Lower lobe of right lung (tissue), 2 donors: ENCODE measurements around the gene RAB8B. TPM values are rescaled to one million over a fixed set of nuclear protein-coding genes. Genes with fewer than 3 reads are reported as not detected.

Experiments used
- ATAC-seq, 2 donors: fragments of 200-7000 bp; cut with Tn5 transposase; one replicate each; pipeline ENCODE4 v1.9.1; 2020 to 2022; ENCODE audit warnings: mild to moderate bottlenecking in 2 of 2, moderate library complexity in 2 of 2
- DNase-seq: peaks from one replicate; pipeline ENCODE4 v3.0.0-alpha.2; 2020
- H3K27ac ChIP-seq: fragments of 200-600 bp; one replicate; pipeline ENCODE4 v1.8.0; 2022
- H3K27me3 ChIP-seq: fragments of 200-600 bp; one replicate; pipeline ENCODE4 v1.8.0; 2022; ENCODE audit warnings: low read depth
- H3K36me3 ChIP-seq: fragments of 200-600 bp; one replicate; pipeline ENCODE4 v1.8.0; 2022; ENCODE audit warnings: mild to moderate bottlenecking
- H3K4me1 ChIP-seq: fragments of 200-600 bp; one replicate; pipeline ENCODE4 v1.8.0; 2022
- H3K4me3 ChIP-seq: fragments of 200-600 bp; one replicate; pipeline ENCODE4 v1.8.0; 2022; ENCODE audit warnings: mild to moderate bottlenecking
- H3K9me3 ChIP-seq: fragments of 200-600 bp; one replicate; pipeline ENCODE4 v1.8.0; 2022
- intact Hi-C: fragments of 100-400 bp; cut with DNase I; formaldehyde crosslinking; loops from one replicate; pipeline ENCODE4 v1.11.0; 2022
- total RNA-seq: library from RNA; stranded (reverse); fragmentation: NEBNext Ultra II Directional; extraction: Animal tissue kit (Norgen Biotek cat#: 25700); gene quantifications from one replicate; pipeline ENCODE4 v1.2.1, GENCODE V29; 2021
- TF ChIP-seq, protein P1 (sequence below): fragments of 200-600 bp; IDR thresholded peaks from one replicate; pipeline ENCODE4 v1.8.0; 2022; ENCODE audit warnings: antibody characterized with exemption, mild to moderate bottlenecking
- donor health status: DM: no; HTN: yes; CAD: no; lungs with severe emphysema.

RAB8B gene
- total RNA-seq, 1 donor from 2014 or later: 72.7 TPM

- TF ChIP-seq, protein P1, sequence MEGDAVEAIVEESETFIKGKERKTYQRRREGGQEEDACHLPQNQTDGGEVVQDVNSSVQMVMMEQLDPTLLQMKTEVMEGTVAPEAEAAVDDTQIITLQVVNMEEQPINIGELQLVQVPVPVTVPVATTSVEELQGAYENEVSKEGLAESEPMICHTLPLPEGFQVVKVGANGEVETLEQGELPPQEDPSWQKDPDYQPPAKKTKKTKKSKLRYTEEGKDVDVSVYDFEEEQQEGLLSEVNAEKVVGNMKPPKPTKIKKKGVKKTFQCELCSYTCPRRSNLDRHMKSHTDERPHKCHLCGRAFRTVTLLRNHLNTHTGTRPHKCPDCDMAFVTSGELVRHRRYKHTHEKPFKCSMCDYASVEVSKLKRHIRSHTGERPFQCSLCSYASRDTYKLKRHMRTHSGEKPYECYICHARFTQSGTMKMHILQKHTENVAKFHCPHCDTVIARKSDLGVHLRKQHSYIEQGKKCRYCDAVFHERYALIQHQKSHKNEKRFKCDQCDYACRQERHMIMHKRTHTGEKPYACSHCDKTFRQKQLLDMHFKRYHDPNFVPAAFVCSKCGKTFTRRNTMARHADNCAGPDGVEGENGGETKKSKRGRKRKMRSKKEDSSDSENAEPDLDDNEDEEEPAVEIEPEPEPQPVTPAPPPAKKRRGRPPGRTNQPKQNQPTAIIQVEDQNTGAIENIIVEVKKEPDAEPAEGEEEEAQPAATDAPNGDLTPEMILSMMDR: no peak
- H3K27me3 ChIP-seq: no peaks in the 10 kb centered on the region
- H3K9me3 ChIP-seq: no peaks in the 10 kb centered on the region
- DNase-seq (no peak), ATAC-seq (no peak)
- H3K4me3 ChIP-seq: no peak overlapping the region
- peaks cover 4% of the 10 kb centered on the region for H3K4me1 ChIP-seq
- intact Hi-C loops: no loop called here
- H3K36me3 ChIP-seq: no peaks in the 10 kb centered on the region
- H3K27ac ChIP-seq: no peak overlapping the region
These were observed 28.8 kb upstream of the RAB8B start for GRCh38 chr15:63160638-63161037.

DNA sequence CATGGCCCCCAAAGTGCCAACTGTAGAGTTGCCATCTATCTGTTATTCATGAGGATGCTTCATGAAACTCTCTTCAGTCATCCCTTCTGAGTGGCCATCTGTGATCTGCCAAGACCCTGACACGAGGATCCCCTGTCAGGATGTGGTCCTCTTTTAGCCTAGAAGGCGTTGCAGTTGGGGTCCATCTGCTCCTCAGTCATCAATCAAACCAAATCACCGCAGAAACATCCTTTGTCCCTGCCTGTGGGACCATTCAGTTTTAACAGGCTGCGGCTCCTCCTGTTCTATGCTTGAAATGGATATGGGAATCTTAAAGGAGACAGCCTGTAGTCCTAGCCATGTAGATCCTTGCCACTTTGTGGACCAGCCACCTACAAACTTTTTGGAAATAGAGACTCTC lies 26.2 kb upstream of the RAB8B start:
- DNase-seq (no peak), ATAC-seq (no peak)
- TF ChIP-seq, protein P1: no peak

GRCh38 chr15:63165166-63165859 lies 24.1 kb upstream of the RAB8B start:
- TF ChIP-seq, protein P1: no peak
- peaks cover 6% of the 10 kb centered on the region for H3K4me1 ChIP-seq
- H3K4me3 ChIP-seq: no peak overlapping the region
- no peak overlapping the region for H3K27ac ChIP-seq
- no peaks in the 10 kb centered on the region for H3K27me3 ChIP-seq
- no peaks in the 10 kb centered on the region for H3K9me3 ChIP-seq
- DNase-seq (no peak), ATAC-seq (no peak)
- intact Hi-C loops: no loop called here
- H3K36me3 ChIP-seq: no peaks in the 10 kb centered on the region

More for the DNA sequence above, 26.2 kb upstream of the RAB8B start:
- H3K27ac ChIP-seq: no peak overlapping the region
- no peak overlapping the region for H3K4me3 ChIP-seq
- H3K9me3 ChIP-seq: no peaks in the 10 kb centered on the region
- intact Hi-C loops: no loop called here
- H3K4me1 ChIP-seq: peaks cover 6% of the 10 kb centered on the region
- no peaks in the 10 kb centered on the region for H3K27me3 ChIP-seq
- no peaks in the 10 kb centered on the region for H3K36me3 ChIP-seq

DNA sequence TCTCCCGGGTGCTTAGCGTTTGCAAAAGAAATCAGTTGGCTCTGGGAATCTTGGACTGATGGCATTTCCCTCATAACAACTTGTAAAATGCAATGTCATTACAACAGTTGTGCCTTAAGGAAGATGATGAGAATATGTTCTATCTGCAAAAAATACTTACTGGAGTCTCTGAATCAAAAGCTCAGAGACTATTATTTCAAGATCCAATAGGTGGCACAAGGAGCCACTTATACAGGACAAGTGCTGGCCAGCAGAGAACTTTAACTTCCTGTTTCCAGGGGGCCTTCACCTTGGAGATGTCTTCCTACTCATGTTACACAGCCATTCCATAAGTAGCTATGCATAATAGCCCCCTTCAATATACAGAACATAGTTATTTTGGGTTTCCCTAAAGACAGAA lies 23.2 kb upstream of the RAB8B start:
- TF ChIP-seq, protein P1: peak; percentile 20
- Histone ChIP-seq H3K27ac (no peak overlapping the region), H3K4me1 (peaks cover 6% of the 10 kb centered on the region), H3K9me3 (no peaks in the 10 kb centered on the region), H3K4me3 (no peak overlapping the region), H3K36me3 (no peaks in the 10 kb centered on the region), H3K27me3 (no peaks in the 10 kb centered on the region)
- intact Hi-C loops: no loop called here
- DNase-seq (no peak), ATAC-seq (no peak)

DNA sequence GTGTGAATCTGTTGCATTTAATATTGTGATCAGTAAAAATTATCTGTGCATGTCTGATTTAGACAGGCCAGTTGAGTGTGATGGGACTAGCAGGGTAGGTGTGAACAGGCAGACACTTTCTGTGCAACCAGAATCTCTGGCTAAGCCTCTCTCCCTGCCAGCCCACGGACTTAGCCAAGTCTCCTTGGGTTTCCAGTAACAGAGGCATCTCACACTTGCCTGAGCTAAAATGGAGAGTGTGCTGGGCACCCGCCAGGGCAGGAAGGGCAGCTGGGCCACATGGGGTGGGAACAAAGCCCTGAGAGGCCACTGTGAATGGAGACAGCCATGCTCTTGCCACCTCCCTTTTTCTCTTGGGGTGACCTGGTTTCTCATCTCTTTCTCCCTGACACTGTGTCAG lies 19.6 kb upstream of the RAB8B start:
- ATAC-seq (no peak), DNase-seq (no peak)
- intact Hi-C loops: no loop called here
- Histone ChIP-seq H3K9me3 (no peaks in the 10 kb centered on the region), H3K36me3 (no peaks in the 10 kb centered on the region), H3K4me1 (peaks cover 6% of the 10 kb centered on the region), H3K4me3 (no peak overlapping the region), H3K27me3 (no peaks in the 10 kb centered on the region), H3K27ac (no peak overlapping the region)
- TF ChIP-seq, protein P1: no peak
